Left ventricle myocardium inferior (tissue), 1 donor: ENCODE data around the gene SH3RF1. TPM values are rescaled to one million over a fixed set of nuclear protein-coding genes. Genes with fewer than 3 reads are reported as not detected.
A peak's percentile ranks its signal among the peaks of the same experiment; 100 is the strongest.

Source experiments
- DNase-seq: peaks from one replicate; pipeline ENCODE4 v3.0.0-alpha.2; 2020
- H3K27ac ChIP-seq: fragments of 200-600 bp; replicated peaks from 2 replicates; pipeline ENCODE4 v1.8.0; 2021
- H3K27me3 ChIP-seq: fragments of 200-600 bp; 2 replicates; pipeline ENCODE4 v1.8.0; 2021; ENCODE audit warnings: low read depth
- H3K36me3 ChIP-seq: fragments of 200-600 bp; 2 replicates; pipeline ENCODE4 v1.8.0; 2021
- H3K4me1 ChIP-seq: fragments of 200-600 bp; 2 replicates; pipeline ENCODE4 v1.8.0; 2021
- H3K4me3 ChIP-seq: fragments of 200-600 bp; 2 replicates; pipeline ENCODE4 v1.8.0; 2021; ENCODE audit warnings: mild to moderate bottlenecking, moderate library complexity
- H3K9me3 ChIP-seq: fragments of 200-600 bp; replicated peaks from 2 replicates; pipeline ENCODE4 v1.8.0; 2021
- intact Hi-C: fragments of 100-400 bp; cut with micrococcal nuclease; formaldehyde crosslinking; loops from one replicate; pipeline ENCODE4 v1.11.0; 2022
- total RNA-seq: library from RNA; stranded (reverse); fragmentation: NEBNext Ultra II Directional; extraction: Animal tissue kit (Norgen Biotek cat#: 25700); gene quantifications from one replicate; pipeline ENCODE4 v1.2.1, GENCODE V29; 2021
- TF ChIP-seq, protein P1 (sequence below): fragments of 200-600 bp; IDR thresholded peaks from 2 replicates; pipeline ENCODE4 v1.8.0; 2021; ENCODE audit warnings: antibody characterized with exemption, mild to moderate bottlenecking, borderline replicate concordance
- donor health status: DM: no; HTN: yes; CAD: no; lungs with severe emphysema.

SH3RF1 gene
- total RNA-seq, 1 donor from 2014 or later: 8.8 TPM

DNA sequence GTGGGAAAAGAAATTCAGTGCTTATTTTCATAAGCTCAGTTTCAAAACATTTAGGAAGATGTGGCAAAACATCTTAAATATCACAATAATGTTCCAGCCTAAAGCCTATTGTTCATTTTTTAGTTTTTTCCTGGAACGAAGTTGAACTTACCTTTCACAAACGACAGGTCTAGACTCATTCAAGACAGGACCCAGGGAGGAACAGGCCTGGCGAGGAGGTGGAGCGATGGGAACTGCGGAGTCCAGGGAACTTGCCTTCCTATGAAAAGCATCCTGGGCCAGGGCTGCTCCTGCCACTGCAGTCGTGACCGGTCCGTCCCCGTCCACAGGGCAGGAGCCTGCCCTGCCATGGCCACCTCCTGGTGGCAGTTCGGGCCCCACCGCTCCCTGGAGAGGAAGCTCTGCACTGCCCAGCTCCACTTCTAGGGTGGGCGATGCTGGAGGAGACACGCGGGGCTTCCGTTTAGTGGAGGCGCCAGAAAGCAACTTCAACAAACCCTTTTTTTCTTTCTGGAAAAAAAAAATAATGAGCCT, 164.0 kb downstream of the SH3RF1 start:
- Histone ChIP-seq H3K9me3 (no peaks in the 10 kb centered on the region), H3K36me3 (peaks cover 46% of the 10 kb centered on the region), H3K27ac (no peak overlapping the region), H3K4me3 (no peak overlapping the region), H3K27me3 (no peaks in the 10 kb centered on the region), H3K4me1 (peaks cover 25% of the 10 kb centered on the region)
- DNase-seq: no peak
- intact Hi-C loops: no loop called here
- TF ChIP-seq, protein P1, sequence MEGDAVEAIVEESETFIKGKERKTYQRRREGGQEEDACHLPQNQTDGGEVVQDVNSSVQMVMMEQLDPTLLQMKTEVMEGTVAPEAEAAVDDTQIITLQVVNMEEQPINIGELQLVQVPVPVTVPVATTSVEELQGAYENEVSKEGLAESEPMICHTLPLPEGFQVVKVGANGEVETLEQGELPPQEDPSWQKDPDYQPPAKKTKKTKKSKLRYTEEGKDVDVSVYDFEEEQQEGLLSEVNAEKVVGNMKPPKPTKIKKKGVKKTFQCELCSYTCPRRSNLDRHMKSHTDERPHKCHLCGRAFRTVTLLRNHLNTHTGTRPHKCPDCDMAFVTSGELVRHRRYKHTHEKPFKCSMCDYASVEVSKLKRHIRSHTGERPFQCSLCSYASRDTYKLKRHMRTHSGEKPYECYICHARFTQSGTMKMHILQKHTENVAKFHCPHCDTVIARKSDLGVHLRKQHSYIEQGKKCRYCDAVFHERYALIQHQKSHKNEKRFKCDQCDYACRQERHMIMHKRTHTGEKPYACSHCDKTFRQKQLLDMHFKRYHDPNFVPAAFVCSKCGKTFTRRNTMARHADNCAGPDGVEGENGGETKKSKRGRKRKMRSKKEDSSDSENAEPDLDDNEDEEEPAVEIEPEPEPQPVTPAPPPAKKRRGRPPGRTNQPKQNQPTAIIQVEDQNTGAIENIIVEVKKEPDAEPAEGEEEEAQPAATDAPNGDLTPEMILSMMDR: no peak

DNA sequence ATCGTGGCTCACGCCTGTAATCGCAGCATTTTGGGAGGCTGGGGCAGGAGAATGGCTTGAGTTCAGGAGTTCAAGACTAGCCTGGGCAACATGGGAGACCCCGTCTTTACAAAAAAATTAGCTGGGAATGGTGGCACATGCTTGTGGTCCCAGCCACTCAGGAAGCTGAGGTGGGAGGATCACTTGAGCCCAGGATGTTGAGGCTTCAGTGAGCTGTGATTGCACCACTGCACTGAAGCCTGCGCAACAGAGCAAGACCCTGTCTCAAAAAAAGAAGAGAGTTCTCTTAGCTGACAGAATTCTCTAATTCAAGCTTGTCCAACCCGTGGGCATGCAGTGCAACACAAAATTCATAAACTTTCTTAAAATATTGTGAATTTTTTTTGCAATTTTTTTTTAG, 165.1 kb downstream of the SH3RF1 start:
- no peaks in the 10 kb centered on the region for H3K9me3 ChIP-seq
- no peak overlapping the region for H3K4me3 ChIP-seq
- H3K4me1 ChIP-seq: peaks cover 29% of the 10 kb centered on the region
- DNase-seq: no peak
- intact Hi-C loops: no loop called here
- H3K36me3 ChIP-seq: peaks cover 36% of the 10 kb centered on the region
- TF ChIP-seq, protein P1: no peak
- no peak overlapping the region for H3K27ac ChIP-seq
- H3K27me3 ChIP-seq: no peaks in the 10 kb centered on the region

DNA sequence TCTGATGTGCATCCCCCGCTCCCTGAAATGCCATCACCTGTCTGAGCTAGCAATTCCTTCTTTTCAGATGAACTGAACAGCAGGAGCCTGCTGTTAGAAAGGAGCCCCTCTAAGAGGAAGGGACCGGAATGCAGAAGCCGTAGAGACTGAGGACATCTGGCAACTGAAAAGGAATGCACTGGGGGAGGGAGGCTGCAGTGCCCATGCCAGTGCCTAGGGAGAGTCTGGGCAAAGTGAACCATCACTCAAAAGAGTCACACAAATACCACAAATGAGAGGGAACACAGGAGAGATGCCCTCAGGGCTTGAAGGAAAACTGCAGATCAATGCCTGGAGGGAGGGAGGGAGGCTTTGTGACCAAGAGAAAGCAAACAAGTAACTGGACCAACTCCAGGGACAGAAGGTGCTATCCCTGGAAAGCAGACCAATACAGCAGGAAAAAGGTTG, 166.8 kb downstream of the SH3RF1 start:
- peak overlapping the region; percentile 19 for H3K27ac ChIP-seq
- TF ChIP-seq, protein P1: no peak
- H3K9me3 ChIP-seq: no peaks in the 10 kb centered on the region
- no peak overlapping the region for H3K4me3 ChIP-seq
- H3K36me3 ChIP-seq: peaks cover 27% of the 10 kb centered on the region
- intact Hi-C loops: no loop called here
- DNase-seq: no peak
- peaks cover 44% of the 10 kb centered on the region for H3K4me1 ChIP-seq
- no peaks in the 10 kb centered on the region for H3K27me3 ChIP-seq

DNA sequence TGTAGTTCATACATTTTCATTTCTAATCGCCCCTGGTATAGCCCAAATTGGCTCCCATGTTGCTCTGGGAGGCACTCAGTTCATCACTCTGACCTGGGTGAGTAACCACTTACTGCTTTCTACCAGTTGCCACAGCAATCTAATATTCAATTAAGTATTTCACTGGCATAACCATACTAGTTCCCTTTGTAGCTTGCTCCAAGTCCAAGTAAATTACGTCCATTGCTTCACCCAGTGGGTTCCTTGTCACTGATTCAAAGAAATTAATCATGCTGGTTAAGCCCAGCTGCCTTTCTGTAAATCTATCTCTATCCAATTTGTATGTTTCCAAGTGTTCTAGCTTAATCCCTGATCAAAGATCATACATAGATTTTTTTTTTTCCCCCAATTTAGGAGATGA, 168.7 kb downstream of the SH3RF1 start:
- peaks cover 32% of the 10 kb centered on the region for H3K4me1 ChIP-seq
- H3K9me3 ChIP-seq: peaks cover 4% of the 10 kb centered on the region
- peaks cover 42% of the 10 kb centered on the region for H3K36me3 ChIP-seq
- intact Hi-C loops: no loop called here
- H3K27ac ChIP-seq: peak overlapping the region; percentile 66
- no peaks in the 10 kb centered on the region for H3K27me3 ChIP-seq
- no peak for DNase-seq
- TF ChIP-seq, protein P1: no peak
- H3K4me3 ChIP-seq: no peak overlapping the region

DNA sequence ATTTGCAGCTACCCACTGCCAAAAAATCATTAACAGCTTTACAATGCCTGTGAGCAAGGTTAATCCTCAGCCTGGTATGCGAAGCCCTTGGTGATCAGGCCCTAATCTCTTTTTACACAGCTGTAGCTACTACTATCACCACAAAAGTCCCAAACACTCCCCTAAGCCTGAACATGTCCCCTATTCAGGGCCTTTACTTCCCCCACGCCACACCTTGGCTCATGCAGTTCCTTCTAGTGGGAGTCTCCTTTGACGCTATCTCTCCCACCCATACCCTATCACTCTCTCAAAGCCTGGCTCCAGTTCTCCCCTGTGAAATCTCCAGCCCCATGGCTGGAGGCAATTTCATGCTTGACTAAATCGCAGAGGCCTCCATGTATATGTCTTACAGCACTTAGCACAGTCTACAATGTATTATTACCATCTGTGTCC, 170.1 kb downstream of the SH3RF1 start:
- DNase-seq: no peak
- H3K4me1 ChIP-seq: peaks cover 32% of the 10 kb centered on the region
- H3K27me3 ChIP-seq: no peaks in the 10 kb centered on the region
- H3K4me3 ChIP-seq: no peak overlapping the region
- intact Hi-C loops: no loop called here
- TF ChIP-seq, protein P1: no peak
- peaks cover 4% of the 10 kb centered on the region for H3K9me3 ChIP-seq
- H3K27ac ChIP-seq: peak overlapping the region; percentile 66
- H3K36me3 ChIP-seq: peaks cover 40% of the 10 kb centered on the region
